Measurements from ENCODE around the gene SLC7A8. TPM values are rescaled to one million over a fixed set of nuclear protein-coding genes. Genes with fewer than 3 reads are reported as not detected.

Gene SLC7A8
- total RNA-seq, 1 experiment from 2014 or later, result 77.9 TPM

DNA sequence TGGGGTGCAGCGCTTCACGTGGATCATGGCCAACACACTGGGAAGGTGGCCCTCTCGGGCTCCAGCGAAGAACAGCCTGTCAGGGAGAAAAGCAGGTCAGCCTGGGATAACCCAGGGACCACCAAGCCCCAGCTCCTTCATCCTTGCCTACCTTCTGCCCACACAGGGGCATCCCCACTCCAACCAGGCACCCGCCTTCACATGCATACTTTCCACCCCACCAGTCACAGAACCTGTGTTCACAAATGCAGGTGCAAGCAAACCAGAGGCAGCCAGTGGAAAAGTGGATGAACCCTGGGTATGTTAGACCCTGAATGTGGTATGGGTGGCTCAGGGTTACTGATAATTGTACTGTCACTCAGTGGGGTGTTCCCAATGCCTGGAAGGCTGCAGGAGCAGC, 52.0 kb downstream of the SLC7A8 start:
- Histone ChIP-seq H3K27ac (ENCODE audit: insufficient read length, low read depth, low read length) (no peak overlapping the region), H3T11ph (ENCODE audit: low read length) (no peak overlapping the region), H3K23ac (ENCODE audit: insufficient read length, low read depth, low read length) (no peak overlapping the region), H3K4ac (ENCODE audit: low read depth, low read length) (no peak overlapping the region), H3K9ac (ENCODE audit: extremely low read depth, insufficient read length, low read length) (no peak overlapping the region), H3K14ac (ENCODE audit: insufficient read depth, low read length) (no peak overlapping the region), H2BK120ac (ENCODE audit: low read depth, low read length, poor library complexity, severe bottlenecking) (no peak overlapping the region), H4K8ac (replicated peaks; ENCODE audit: insufficient read length, low read depth, low read length) (no peak overlapping the region), H3K79me2 (ENCODE audit: insufficient read depth, low read length) (no peaks in the 10 kb centered on the region), H2BK5ac (ENCODE audit: insufficient read length, low read length) (no peak overlapping the region), H2BK20ac (ENCODE audit: low read depth, low read length, poor library complexity, severe bottlenecking) (no peak overlapping the region), H3K23me2 (ENCODE audit: insufficient read length, low read depth, low read length, poor library complexity, severe bottlenecking) (no peaks in the 10 kb centered on the region), H4K5ac (ENCODE audit: insufficient read length, low read depth, low read length) (no peak overlapping the region), H3K18ac (ENCODE audit: insufficient read length, low read depth, low read length) (no peak overlapping the region), H3K4me2 (ENCODE audit: insufficient read depth, insufficient read length, low read length) (no peak overlapping the region), H3K4me1 (ENCODE audit: insufficient read depth, low read length) (no peaks in the 10 kb centered on the region), H2BK15ac (ENCODE audit: low read depth, low read length) (no peak overlapping the region), H4K20me1 (ENCODE audit: control insufficient read depth, insufficient read depth, insufficient read length) (no peaks in the 10 kb centered on the region), H3K79me1 (ENCODE audit: insufficient read depth, low read depth, low read length, poor library complexity, severe bottlenecking) (no peaks in the 10 kb centered on the region), H3K56ac (ENCODE audit: insufficient read length, low read depth, low read length) (no peak overlapping the region), H2AK5ac (ENCODE audit: insufficient read length, low read length) (no peak overlapping the region), H2AFZ (ENCODE audit: low read length) (no peak overlapping the region), H3K27me3 (ENCODE audit: insufficient read depth, low read length) (peaks cover 1% of the 10 kb centered on the region; the same call in 1 of the 2 replicates), H4K91ac (ENCODE audit: insufficient read length, low read depth, low read length) (no peak overlapping the region), H2BK12ac (ENCODE audit: insufficient read length, low read depth, low read length) (no peak overlapping the region), H3K9me3 (ENCODE audit: control insufficient read depth, low read depth, low read length) (no peaks in the 10 kb centered on the region)
- no peaks in the 10 kb centered on the region for H3K4me1 Mint-ChIP-seq
- TF ChIP-seq, protein P1, sequence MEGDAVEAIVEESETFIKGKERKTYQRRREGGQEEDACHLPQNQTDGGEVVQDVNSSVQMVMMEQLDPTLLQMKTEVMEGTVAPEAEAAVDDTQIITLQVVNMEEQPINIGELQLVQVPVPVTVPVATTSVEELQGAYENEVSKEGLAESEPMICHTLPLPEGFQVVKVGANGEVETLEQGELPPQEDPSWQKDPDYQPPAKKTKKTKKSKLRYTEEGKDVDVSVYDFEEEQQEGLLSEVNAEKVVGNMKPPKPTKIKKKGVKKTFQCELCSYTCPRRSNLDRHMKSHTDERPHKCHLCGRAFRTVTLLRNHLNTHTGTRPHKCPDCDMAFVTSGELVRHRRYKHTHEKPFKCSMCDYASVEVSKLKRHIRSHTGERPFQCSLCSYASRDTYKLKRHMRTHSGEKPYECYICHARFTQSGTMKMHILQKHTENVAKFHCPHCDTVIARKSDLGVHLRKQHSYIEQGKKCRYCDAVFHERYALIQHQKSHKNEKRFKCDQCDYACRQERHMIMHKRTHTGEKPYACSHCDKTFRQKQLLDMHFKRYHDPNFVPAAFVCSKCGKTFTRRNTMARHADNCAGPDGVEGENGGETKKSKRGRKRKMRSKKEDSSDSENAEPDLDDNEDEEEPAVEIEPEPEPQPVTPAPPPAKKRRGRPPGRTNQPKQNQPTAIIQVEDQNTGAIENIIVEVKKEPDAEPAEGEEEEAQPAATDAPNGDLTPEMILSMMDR (conservative IDR thresholded peaks at IDR 0.05), result no peak
- no peaks in the 10 kb centered on the region for H3K27me3 Mint-ChIP-seq (ENCODE audit: low read depth)
- H3K9me3 Mint-ChIP-seq, result no peaks in the 10 kb centered on the region
- no peak for DNase-seq
- H3K36me3 Mint-ChIP-seq (ENCODE audit: insufficient read depth in 1 of 3, low read depth in 3 of 3), result peaks cover 38 to 61% (median 53%) of the 10 kb centered on the region in 3 experiments; a peak in 6 of 7 replicates
- H3K4me3 Mint-ChIP-seq, result no peak overlapping the region
- no CpG with 5 or more reads among the region's 5 CpGs for WGBS (ENCODE audit: extremely low coverage, insufficient read length, low lambda C conversion rate)
- H3K27ac Mint-ChIP-seq, result peak overlapping the region in 2 of 3 experiments; percentile 3 to 61; a peak in 1 of 7 replicates

Measured in H9 (cell line).